GM18861 (cell line): ENCODE results near the gene MMP28.

Source experiments
- ATAC-seq: cut with Tn5 transposase; IDR thresholded peaks from one replicate; pipeline ENCODE4 v1.9.1; 2021; ENCODE audit not compliant: unreplicated experiment

MMP28 gene

DNA sequence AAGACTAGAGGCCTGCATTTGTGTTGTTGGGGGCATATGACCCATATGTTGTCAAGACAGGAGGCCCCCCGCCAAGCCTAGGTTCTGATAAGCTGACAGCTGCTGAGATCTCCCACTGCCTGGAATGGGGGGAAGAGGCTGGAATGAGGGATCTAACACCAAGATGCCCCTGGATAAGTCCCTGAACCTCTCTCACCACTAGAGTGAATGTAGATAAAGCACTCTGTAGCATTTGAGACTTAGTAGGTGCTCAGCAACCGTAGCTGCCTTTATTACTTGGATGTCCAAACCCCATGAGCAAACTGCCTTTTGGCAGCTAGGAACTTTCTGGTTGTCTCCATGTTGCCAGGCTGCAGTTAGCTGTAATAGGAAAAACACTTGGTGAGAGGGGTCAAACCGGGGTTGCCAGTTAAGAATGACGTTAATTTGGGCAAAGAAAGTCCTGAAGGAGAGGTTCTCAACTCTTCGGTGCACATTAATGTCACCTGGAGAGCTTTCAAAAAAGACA lies 68.4 kb downstream of the MMP28 start:
- no peak for ATAC-seq

DNA sequence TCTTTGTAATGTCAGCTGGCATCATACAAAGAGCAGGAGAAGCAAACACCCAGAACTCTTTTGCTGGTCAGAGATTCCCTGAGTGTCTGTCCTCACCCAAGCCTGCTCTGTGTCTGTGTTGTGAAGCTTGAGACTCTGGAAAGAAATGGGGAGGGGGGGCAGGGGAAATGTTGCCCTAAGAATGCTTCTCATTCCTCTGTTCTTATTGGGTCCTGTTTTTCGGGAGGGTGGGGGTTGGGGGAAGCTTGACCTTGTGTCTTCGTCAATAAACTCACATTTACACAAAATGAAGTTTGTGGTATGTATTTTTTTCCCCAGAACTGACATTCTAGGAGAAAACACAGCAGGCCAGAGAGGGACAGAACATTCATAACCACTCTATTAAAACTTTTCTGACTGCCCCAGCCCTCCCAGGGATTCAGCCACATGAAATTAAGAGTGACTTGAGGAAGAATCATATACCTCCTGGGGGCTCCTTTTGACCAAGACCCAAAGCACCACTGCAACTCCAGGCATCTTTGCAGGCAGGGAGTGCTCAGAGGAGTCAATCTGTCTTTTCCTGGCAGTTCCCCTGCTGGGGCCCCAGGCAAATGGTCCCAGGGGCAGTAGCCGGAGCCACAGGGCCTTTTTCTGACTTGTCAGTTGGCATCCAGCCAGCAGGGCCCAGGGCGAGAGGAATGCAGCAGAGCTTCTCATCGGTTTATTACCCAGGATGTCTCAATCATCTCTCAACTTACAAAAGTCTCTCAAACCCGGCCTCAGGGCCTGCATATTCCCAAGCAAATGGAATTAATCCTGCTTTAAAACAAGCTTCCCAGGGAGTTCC lies 69.1 kb downstream of the MMP28 start:
- no peak for ATAC-seq

DNA sequence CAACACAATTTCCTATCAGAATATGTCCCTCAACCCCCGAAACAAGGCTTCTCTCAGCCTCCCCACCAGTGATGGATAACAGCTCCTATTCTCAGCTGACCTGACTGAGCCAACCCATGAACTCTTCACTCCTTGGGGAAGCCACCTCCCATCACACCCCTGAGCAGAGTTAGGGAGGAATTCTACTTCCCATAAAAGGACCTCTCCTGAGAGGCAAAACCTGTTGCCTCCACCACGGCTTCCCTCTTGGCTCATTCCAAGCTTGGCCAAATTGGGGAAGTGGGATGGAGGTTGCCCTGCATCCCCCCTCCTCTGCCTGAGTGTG lies 69.7 kb downstream of the MMP28 start:
- no peak for ATAC-seq

DNA sequence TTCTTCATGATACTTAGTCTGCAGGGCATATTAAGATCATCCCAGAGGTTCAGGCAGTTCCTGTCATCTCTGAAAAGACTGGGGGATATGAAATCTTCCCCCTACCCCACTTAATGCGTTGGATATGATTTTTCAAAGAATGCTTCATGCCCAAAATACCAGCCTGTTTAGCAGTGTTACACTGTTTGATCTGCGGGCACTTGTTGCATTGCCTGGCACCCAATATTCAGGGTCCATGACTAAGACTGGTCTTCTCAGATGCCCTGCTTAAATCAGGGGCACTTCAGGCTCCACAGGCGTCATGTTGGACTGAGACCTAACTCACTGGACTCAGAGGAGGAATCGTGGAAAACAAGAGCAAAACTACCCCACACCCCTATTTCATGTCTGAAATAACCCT lies 70.4 kb downstream of the MMP28 start:
- no peak for ATAC-seq

- ATAC-seq = no peak
Measured at GRCh38 chr17:35723735-35724134, 71.7 kb downstream of the MMP28 start.

GRCh38 chr17:35717475-35717874 lies 78.0 kb downstream of the MMP28 start:
- ATAC-seq = no peak

DNA sequence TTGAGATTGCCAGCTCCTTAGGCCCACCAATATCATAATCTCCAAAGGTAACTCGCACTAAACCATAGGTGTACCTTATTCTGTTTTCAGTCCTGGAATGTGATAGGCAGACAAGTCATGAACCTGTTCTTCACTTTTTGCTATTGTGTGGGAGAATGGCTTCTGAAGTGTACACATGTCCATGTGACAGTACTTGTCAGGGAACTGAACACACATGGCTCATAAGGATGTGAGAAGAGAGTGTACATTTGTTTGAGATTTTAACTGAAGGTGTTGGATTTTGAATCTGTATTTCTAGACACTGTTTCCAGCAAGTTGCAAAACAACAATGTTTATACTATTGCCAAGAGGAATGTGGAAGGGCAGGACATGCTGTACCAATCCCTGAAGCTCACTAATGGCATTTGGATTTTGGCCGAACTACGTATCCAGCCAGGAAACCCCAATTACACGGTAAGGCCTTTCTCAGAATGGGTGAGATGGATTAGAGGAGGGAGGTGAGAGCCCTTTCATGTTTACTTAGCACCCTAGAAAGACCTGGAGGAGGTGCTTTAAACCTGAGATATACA lies 78.5 kb downstream of the MMP28 start:
- ATAC-seq = no peak

DNA sequence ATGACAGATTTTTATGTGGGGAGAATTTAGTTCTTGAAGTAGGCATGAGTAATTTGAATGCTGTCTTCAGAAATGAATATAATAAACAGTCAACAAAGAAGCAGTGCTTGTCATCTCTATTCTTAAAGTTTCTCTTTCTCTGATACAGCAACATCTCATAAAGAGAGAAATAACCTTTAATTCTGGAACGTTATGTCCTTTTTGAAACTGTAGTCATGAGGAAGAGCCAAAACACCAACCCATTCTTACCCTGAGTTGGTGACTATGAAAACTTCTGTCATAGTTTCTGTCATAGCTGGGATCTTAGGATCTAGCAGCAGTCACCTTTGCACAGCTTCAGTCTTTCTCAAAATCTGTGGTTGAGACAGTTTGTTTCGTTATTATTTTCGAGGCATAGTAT lies 79.3 kb downstream of the MMP28 start:
- ATAC-seq = no peak
